ENCODE data around the gene RAB11B.
"Not testable (repeated sequence)": the region's sequence is repeated elsewhere in the genome, so short reads cannot be mapped to it uniquely, and the experiment has no call there.

DNA sequence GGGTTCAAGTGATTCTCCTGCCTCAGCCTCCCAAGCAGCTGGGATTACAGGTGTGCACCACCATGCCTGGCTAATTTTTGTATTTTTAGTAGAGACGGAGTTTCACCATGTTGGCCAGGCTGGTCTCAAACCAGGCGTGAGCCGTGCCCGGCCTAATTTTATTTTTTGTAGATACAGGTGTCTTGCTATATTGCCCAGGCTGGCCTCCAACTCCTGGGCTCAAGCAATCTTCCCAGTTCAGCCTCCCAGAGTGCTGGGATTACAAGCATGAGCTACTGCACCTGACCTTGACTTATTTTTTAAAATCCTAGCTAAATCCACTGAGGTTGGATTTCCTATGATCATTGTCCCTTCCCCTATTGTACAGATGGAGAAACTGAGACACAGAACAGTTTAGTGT is 48.7 kb upstream of the RAB11B start:
- TF ChIP-seq, protein P1, sequence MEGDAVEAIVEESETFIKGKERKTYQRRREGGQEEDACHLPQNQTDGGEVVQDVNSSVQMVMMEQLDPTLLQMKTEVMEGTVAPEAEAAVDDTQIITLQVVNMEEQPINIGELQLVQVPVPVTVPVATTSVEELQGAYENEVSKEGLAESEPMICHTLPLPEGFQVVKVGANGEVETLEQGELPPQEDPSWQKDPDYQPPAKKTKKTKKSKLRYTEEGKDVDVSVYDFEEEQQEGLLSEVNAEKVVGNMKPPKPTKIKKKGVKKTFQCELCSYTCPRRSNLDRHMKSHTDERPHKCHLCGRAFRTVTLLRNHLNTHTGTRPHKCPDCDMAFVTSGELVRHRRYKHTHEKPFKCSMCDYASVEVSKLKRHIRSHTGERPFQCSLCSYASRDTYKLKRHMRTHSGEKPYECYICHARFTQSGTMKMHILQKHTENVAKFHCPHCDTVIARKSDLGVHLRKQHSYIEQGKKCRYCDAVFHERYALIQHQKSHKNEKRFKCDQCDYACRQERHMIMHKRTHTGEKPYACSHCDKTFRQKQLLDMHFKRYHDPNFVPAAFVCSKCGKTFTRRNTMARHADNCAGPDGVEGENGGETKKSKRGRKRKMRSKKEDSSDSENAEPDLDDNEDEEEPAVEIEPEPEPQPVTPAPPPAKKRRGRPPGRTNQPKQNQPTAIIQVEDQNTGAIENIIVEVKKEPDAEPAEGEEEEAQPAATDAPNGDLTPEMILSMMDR (IDR thresholded peaks at IDR 0.05), result not testable (repeated sequence)
- TF ChIP-seq EP300 (IDR thresholded peaks at IDR 0.05), result not testable (repeated sequence)

Measured in stomach (tissue), 4 donors.